ENCODE measurements around the gene PRKAG2.

PRKAG2 gene

DNA sequence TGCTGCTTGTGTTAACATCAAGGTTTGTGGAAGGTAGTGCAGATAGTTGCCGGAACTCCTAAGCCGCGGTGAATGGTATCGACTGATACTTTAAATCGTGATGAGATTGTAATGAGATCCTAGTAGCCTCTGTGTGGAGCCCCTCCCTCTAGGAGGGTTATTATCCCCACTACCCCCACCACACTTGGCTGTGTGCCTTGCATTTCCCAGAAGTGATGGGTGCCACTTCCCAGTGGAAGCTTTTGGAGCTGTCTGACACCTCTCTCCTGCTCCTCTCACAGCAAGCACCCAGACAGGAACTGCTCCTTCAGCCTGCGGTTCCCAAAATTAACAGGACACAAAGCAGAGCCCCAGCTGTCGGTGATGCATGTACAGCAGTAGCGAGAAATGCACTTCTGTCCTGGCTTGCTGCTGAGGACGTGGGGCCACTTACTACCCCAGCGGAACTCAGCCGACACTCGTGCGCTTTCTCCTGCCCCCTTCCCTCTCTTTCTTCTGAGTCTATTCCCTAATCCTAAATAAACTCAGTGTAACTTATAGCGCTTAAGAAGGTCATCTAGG, 52.5 kb downstream of the PRKAG2 start:
- TF ChIP-seq, protein P1, sequence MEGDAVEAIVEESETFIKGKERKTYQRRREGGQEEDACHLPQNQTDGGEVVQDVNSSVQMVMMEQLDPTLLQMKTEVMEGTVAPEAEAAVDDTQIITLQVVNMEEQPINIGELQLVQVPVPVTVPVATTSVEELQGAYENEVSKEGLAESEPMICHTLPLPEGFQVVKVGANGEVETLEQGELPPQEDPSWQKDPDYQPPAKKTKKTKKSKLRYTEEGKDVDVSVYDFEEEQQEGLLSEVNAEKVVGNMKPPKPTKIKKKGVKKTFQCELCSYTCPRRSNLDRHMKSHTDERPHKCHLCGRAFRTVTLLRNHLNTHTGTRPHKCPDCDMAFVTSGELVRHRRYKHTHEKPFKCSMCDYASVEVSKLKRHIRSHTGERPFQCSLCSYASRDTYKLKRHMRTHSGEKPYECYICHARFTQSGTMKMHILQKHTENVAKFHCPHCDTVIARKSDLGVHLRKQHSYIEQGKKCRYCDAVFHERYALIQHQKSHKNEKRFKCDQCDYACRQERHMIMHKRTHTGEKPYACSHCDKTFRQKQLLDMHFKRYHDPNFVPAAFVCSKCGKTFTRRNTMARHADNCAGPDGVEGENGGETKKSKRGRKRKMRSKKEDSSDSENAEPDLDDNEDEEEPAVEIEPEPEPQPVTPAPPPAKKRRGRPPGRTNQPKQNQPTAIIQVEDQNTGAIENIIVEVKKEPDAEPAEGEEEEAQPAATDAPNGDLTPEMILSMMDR (IDR thresholded peaks at IDR 0.05) = no peak

DNA sequence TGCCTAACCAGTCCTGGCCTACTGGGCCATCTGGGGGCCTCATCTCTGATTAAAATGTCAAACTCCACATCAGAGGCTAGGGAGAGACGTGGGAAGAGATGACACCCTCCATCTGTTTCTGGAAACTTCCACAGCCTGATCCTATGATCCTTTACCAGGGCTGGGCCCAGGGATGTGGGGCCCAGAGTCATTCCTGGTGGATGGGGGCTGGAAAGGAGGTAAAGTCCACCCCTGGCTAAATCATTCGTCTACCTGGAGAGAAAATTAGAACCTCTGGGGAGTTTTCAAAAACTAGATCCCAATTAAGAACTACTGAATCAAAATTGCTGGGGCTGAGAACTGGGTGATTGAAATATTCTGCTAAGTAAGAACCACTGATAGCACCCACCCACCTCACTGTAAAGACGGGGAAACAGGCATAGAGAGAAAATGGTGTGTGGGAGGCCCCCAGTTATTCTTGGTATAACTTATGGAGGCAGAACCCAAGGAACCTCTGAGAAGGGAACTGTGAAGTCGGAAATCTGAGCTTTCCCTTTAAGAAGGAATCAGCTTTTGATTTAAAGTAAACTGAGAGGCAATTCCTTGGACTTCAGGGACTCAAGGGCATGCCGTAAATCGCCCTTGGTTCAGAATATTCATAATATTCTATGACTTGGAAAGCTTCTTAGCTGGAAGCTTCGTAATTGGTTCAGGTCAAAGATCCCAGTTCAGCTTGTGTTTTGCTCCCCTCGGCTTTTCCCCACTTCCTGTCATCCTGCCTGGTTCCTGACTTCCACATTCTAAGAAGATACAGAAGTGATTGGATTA, 53.1 kb downstream of the PRKAG2 start:
- TF ChIP-seq, protein P1 (IDR thresholded peaks at IDR 0.05) = no peak

DNA sequence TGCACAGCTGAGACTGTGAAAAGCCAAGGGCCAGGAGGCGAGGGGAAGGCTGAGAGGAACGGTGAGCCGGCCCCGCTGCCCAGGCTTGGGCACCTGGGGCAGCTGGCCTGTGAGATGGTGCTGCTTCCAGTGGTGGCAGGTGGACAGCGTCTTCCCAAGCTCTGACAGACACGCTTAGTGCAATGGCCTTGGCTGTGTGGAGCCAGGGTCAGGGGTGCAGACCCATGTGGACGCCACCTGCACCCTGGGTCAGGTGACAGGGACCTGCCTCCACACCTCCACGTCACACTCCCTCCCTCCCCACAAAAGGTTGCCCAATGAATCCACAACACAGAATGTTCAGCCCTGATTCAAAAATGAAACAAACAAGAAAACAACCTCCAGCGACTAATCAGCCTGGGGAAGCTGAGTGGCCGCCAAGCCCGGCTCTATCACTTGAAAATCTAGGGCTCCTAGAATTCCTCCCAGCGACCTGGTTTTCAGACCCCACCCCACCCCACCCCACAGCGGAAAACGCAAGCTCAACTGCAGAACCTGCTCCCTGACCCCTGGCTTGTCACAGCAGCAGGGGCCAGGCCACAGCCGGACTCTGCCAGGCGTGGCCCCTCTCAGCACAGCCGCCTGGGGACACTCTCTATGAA, 54.3 kb downstream of the PRKAG2 start:
- TF ChIP-seq, protein P1 (IDR thresholded peaks at IDR 0.05) = no peak

DNA sequence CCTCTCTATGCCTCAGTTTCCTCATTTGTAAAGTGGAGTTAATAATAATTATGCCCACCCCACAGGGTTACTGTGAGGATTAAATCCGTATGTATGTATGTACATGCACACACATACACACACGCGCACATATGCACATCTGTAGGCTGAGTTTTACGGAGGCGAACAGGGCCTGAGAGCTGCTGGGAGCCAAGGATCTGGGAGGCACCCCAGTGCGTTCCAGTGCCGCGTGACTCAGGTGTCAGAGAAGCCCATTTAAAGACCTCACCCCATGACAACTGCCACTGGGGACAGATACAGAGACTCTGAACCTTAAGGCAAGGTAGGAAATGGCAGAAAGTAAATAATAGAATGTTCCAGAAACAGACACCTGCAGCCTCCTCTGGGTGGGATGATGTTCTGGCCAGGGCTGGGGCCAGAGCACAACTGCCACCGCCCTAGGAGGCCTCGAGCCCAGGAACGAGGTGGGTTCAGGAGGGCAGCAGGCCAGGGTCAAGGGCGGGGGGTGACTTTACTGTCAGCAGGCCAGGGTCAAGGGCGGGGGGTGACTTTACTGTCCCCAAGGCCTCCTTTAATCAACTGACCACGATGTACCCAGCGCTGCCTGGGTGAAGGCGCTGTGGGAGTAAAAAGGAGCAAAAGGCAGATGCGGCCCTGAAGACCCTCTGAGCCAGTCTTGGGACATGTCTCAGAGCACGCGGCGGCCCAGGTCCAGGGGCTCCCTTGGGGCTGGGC, 54.9 kb downstream of the PRKAG2 start:
- TF ChIP-seq, protein P1 (IDR thresholded peaks at IDR 0.05) = no peak

DNA sequence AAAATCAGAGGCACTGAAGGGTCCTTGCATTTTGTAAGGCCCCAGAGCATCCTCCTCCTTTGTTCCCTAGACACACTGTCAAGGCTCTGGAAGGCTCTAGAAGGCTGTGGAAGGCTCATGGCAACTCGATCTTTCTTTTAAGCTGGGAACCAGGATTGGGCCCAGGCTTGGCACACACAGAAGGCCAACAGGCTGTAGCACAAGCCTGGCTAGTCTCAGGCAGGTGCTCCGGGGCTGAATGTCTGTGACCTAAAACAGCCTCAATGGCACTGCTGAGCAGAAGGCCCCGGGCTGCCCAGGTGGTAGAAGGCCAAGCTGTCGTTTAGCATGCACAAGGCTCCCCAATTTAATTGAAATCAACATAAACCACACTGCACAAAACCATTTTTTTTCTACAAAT, 55.7 kb downstream of the PRKAG2 start:
- TF ChIP-seq, protein P1 (IDR thresholded peaks at IDR 0.05) = no peak

DNA sequence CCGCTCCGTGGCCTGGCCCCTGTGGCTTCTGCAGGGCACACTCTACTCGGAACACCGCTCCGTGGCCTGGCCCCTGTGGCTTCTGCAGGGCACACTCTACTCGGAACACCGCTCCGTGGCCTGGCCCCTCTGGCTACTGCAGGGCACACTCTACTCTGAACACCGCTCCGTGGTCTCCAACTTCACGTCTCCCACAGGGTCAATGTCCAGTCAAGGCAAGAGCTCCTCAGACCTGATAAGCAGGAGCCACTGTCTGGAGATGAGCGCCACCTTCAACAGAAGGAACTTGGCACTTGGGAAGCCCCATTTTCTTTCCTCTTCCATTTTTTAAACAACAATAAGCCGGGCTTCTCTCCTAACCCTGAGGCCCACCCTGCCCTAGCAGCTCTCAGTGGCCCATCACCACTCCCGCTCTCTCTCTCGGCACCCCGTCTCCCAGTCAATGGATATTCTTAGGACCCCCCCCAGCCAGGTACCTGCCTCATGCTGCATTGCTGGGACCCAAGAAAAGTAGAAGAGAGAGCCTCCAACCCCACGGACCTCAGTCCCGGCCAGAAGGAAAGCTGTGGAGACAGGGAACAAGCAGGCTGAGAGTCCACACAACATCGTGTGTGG, 56.3 kb downstream of the PRKAG2 start:
- TF ChIP-seq, protein P1 (IDR thresholded peaks at IDR 0.05) = no peak

DNA sequence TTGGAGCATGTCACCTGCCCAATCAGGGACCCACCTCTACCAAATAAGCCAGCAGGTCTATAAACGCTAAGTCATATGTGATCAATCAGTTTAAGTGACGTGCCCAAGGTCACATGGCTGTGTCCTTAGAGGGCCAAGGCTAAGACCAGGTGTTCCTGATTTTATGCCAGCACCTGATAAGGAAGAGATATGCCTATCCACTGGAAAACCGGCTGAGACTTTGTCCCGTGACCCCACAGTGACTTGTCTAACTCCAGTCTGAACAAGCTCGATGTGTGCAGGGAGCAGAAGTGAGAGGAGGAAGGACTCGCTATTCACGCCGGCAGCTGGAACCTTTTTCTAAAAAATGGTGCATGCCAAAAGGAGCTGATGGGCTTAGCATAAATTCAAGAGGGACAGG, 57.0 kb downstream of the PRKAG2 start:
- TF ChIP-seq, protein P1 (IDR thresholded peaks at IDR 0.05) = no peak

All from LNCAP (cell line).